H1 (cell line): ENCODE measurements around the gene LSM6. TPM values are rescaled to one million over a fixed set of nuclear protein-coding genes. Genes with fewer than 3 reads are reported as not detected.

Experiments used
- CTCF ChIA-PET: fragments of 300-600 bp; sonication (Branson Sonifier 250); formaldehyde crosslinking; loops from one replicate; lab custom pipeline; 2021; ENCODE audit not compliant: partially characterized antibody; lab: Charles Lee
- POLR2A ChIA-PET: fragments of 300-600 bp; sonication (Branson Sonifier 250); formaldehyde crosslinking; loops from one replicate; lab custom pipeline; 2021; ENCODE audit warnings: inconsistent platforms; ENCODE audit not compliant: partially characterized antibody; lab: Charles Lee
- DNase-seq, 2 experiments: peaks; one replicate each; pipeline versions ENCODE4 v3.0.0 to v3.0.0-alpha.2; 2010 to 2022; ENCODE audit warnings: low spot score in 2 of 2, low read depth in 1 of 2, mixed read lengths in 1 of 2
- FAIRE-seq: peaks from 2 replicates; lab custom pipeline; 2011; peaks lifted over from hg19 to GRCh38; lab: Jason Lieb, UNC
- H2AFZ ChIP-seq: 2 replicates; pipeline ENCODE4 v1.8.1; 2012; ENCODE audit warnings: low read length, inconsistent platforms
- H2AK5ac ChIP-seq: 2 replicates; pipeline ENCODE4 v1.6.1; 2013; ENCODE audit warnings: low read depth, low read length
- H2BK120ac ChIP-seq: replicated peaks from 2 replicates; pipeline ENCODE3; 2013; ENCODE audit warnings: low read depth, low read length, inconsistent platforms
- H2BK12ac ChIP-seq: 2 replicates; pipeline ENCODE4 v1.6.1; 2013; ENCODE audit warnings: low read depth, low read length
- H2BK15ac ChIP-seq: 2 replicates; pipeline ENCODE4 v1.6.1; 2013; ENCODE audit warnings: low read length
- H2BK20ac ChIP-seq: 2 replicates; pipeline ENCODE4 v1.6.1; 2013; ENCODE audit warnings: low read length
- H2BK5ac ChIP-seq: 2 replicates; pipeline ENCODE4 v1.6.1; 2013; ENCODE audit warnings: low read depth, low read length
- H3K14ac ChIP-seq: 2 replicates; pipeline ENCODE4 v1.6.1; 2013; ENCODE audit warnings: inconsistent platforms; ENCODE audit not compliant: insufficient read length
- H3K18ac ChIP-seq: 2 replicates; pipeline ENCODE4 v1.6.1; 2013; ENCODE audit warnings: low read length; ENCODE audit errors: extremely low read depth
- H3K23ac ChIP-seq: 2 replicates; pipeline ENCODE4 v1.6.1; 2013; ENCODE audit warnings: inconsistent platforms; ENCODE audit not compliant: insufficient read length
- H3K23me2 ChIP-seq: 2 replicates; pipeline ENCODE4 v1.6.1; 2013; ENCODE audit warnings: low read depth, low read length
- H3K27ac ChIP-seq: 2 replicates; pipeline ENCODE4 v1.6.1; 2011; ENCODE audit warnings: low read depth, low read length, inconsistent platforms
- H3K27me3 ChIP-seq, 4 experiments: replicated peaks in 1 of 4; 1 replicate in 1 of 4; 2 replicates in 3 of 4; pipeline versions ENCODE4 v1.6.1 to v1.8.1; 2011 to 2013; ENCODE audit warnings: low read length in 3 of 4, mild to moderate bottlenecking in 3 of 4, inconsistent platforms in 2 of 4, mixed read lengths in 2 of 4, moderate library complexity in 1 of 4; ENCODE audit not compliant: control insufficient read depth in 3 of 4, insufficient read depth in 3 of 4; ENCODE audit errors: extremely low read depth in 1 of 4
- H3K36me3 ChIP-seq, 4 experiments: 2 replicates each; pipeline versions ENCODE4 v1.6.1 to v1.8.1; 2011 to 2013; ENCODE audit warnings: mild to moderate bottlenecking in 4 of 4, low read length in 3 of 4, moderate library complexity in 2 of 4, control low read depth in 1 of 4, inconsistent platforms in 1 of 4; ENCODE audit not compliant: insufficient read depth in 4 of 4, control insufficient read depth in 2 of 4
- H3K4ac ChIP-seq: replicated peaks from 2 replicates; pipeline ENCODE3; 2013; ENCODE audit warnings: low read length, low read depth, mixed read lengths, inconsistent platforms; ENCODE audit not compliant: insufficient read length
- H3K4me1 ChIP-seq, 4 experiments: replicated peaks in 1 of 4; 1 replicate in 1 of 4; 2 replicates in 3 of 4; pipeline versions ENCODE4 v1.6.1 to v1.8.1; 2011 to 2013; ENCODE audit warnings: low read length in 3 of 4, inconsistent platforms in 2 of 4, mixed read lengths in 1 of 4; ENCODE audit not compliant: insufficient read depth in 4 of 4, control insufficient read depth in 3 of 4
- H3K4me2 ChIP-seq, 2 experiments: 2 replicates each; pipeline versions ENCODE4 v1.6.1 to v1.8.1; 2011 to 2013; ENCODE audit warnings: low read depth in 2 of 2, low read length in 2 of 2, control low read depth in 1 of 2, inconsistent platforms in 1 of 2, mild to moderate bottlenecking in 1 of 2; ENCODE audit not compliant: insufficient read depth in 1 of 2
- H3K4me3 ChIP-seq, 4 experiments: fragments of 200-600, 300-600 bp in 1 of 4; sonication (generic), shearing (Covaris generic), sonication (Bioruptor Twin) in 1 of 4; 2 replicates each; pipeline versions ENCODE4 v1.5.1 to v1.8.1; 2011 to 2016; ENCODE audit warnings: low read length in 4 of 4, low read depth in 3 of 4, control low read depth in 2 of 4, inconsistent platforms in 2 of 4, mild to moderate bottlenecking in 2 of 4, mixed read lengths in 1 of 4, moderate library complexity in 1 of 4; ENCODE audit not compliant: insufficient read depth in 2 of 4; ENCODE audit errors: extremely low read depth in 1 of 4
- H3K56ac ChIP-seq: replicated peaks from 2 replicates; pipeline ENCODE3; 2013; ENCODE audit warnings: low read depth, mild to moderate bottlenecking, mixed read lengths, low read length, inconsistent platforms; ENCODE audit not compliant: insufficient read length
- H3K79me1 ChIP-seq: 2 replicates; pipeline ENCODE4 v1.6.1; 2013; ENCODE audit warnings: low read depth, low read length, control low read depth
- H3K79me2 ChIP-seq, 2 experiments: 2 replicates each; pipeline versions ENCODE4 v1.6.1 to v1.8.1; 2012 to 2013; ENCODE audit warnings: low read length in 2 of 2, mild to moderate bottlenecking in 2 of 2, inconsistent platforms in 1 of 2; ENCODE audit not compliant: insufficient read depth in 2 of 2, control insufficient read depth in 1 of 2
- H3K9ac ChIP-seq, 4 experiments: replicated peaks in 1 of 4; 1 replicate in 1 of 4; 2 replicates in 3 of 4; pipeline versions ENCODE4 v1.6.1 to v1.8.1; 2011 to 2013; ENCODE audit warnings: low read depth in 3 of 4, low read length in 3 of 4, control low read depth in 2 of 4, mild to moderate bottlenecking in 2 of 4, moderate library complexity in 2 of 4, inconsistent platforms in 1 of 4; ENCODE audit errors: extremely low read depth in 1 of 4
- H3K9me3 ChIP-seq, 2 experiments: 2 replicates each; pipeline versions ENCODE4 v1.6.1 to v1.8.1; 2012 to 2013; ENCODE audit warnings: mild to moderate bottlenecking in 2 of 2, moderate library complexity in 2 of 2, control low read depth in 1 of 2, inconsistent platforms in 1 of 2, low read depth in 1 of 2, low read length in 1 of 2, mixed read lengths in 1 of 2; ENCODE audit not compliant: insufficient read depth in 2 of 2
- H4K20me1 ChIP-seq, 2 experiments: replicated peaks in 1 of 2; 2 replicates each; pipeline versions ENCODE3 to v1.8.1; 2011 to 2013; ENCODE audit warnings: inconsistent platforms in 2 of 2, low read length in 2 of 2, mild to moderate bottlenecking in 1 of 2; ENCODE audit not compliant: insufficient read depth in 2 of 2, control insufficient read depth in 1 of 2
- H4K5ac ChIP-seq: 2 replicates; pipeline ENCODE4 v1.6.1; 2013; ENCODE audit warnings: low read length, low read depth, mixed read lengths, inconsistent platforms; ENCODE audit not compliant: insufficient read length
- H4K8ac ChIP-seq: 2 replicates; pipeline ENCODE4 v1.8.0; 2013; ENCODE audit warnings: mild to moderate bottlenecking, moderate library complexity, low read length, inconsistent platforms; ENCODE audit not compliant: insufficient read depth; ENCODE audit errors: extremely low read depth
- H4K91ac ChIP-seq: replicated peaks from 2 replicates; pipeline ENCODE3; 2013; ENCODE audit warnings: low read length, mixed read lengths, inconsistent platforms; ENCODE audit not compliant: insufficient read length
- CBX8 ChIP-seq: fragments of 300-800, 300-1000 bp; sonication (generic); IDR thresholded peaks from 2 replicates; pipeline ENCODE4 v1.7.1; 2016; ENCODE audit warnings: low read depth, low read length, borderline replicate concordance
- RAD21 ChIP-seq, 2 experiments: IDR thresholded peaks in 1 of 2; conservative IDR thresholded peaks in 1 of 2; 2 replicates each; pipeline ENCODE4 v1.6.1; 2011; ENCODE audit warnings: low read depth in 2 of 2, low read length in 2 of 2, improper control_type of control experiment in 1 of 2, inconsistent platforms in 1 of 2, mild to moderate bottlenecking in 1 of 2, moderate library complexity in 1 of 2
- RNF2 ChIP-seq: fragments of 200-900, 300-1000 bp; sonication (generic); IDR thresholded peaks from 2 replicates; pipeline ENCODE4 v1.7.1; 2016; ENCODE audit warnings: borderline replicate concordance, low read depth, mild to moderate bottlenecking, antibody characterized with exemption, low read length; ENCODE audit not compliant: poor library complexity, severe bottlenecking; ENCODE audit errors: missing control alignments
- SIX5 ChIP-seq: IDR thresholded peaks from 2 replicates; pipeline ENCODE4 v1.6.1; 2011; ENCODE audit warnings: mild to moderate bottlenecking, low read depth, low read length
- SUZ12 ChIP-seq: fragments of 200-600 bp; sonication (generic); IDR thresholded peaks from 2 replicates; pipeline ENCODE4 v1.6.1; 2012; ENCODE audit warnings: mild to moderate bottlenecking, inconsistent platforms, low read length, moderate library complexity, mixed read lengths
- ZNF274 ChIP-seq: IDR thresholded peaks from 2 replicates; pipeline ENCODE4 v1.7.0; 2012; ENCODE audit warnings: low read length, borderline replicate concordance; ENCODE audit errors: extremely low read depth
- WGBS, 2 experiments: shearing (Covaris generic) in 1 of 2; methylation state at CpG; one replicate each; pipeline versions ENCODE4 v1.1.6 to v1.1.7; 2013 to 2015; ENCODE audit warnings: low lambda C conversion rate in 2 of 2, mixed read lengths in 2 of 2, inconsistent platforms in 1 of 2, low coverage in 1 of 2, missing lambda C conversion rate in 1 of 2; ENCODE audit not compliant: insufficient replicate concordance in 2 of 2, insufficient coverage in 1 of 2, insufficient read length in 1 of 2; ENCODE audit errors: extremely low coverage in 1 of 2, missing lambda C conversion rate in 1 of 2; 5-methylcytosine and 5-hydroxymethylcytosine counted together
- polyA plus RNA-seq, 7 experiments: library from polyadenylated mRNA; depleted of rRNA in 3 of 7; stranded (reverse) in 5 of 7; unstranded in 2 of 7; fragments of >200 nt in 5 of 7; fragments of 200-250 nt in 2 of 7; gene quantifications; 1 replicate in 5 of 7; 2 replicates in 1 of 7; 4 replicates in 1 of 7; pipeline versions ENCODE4 v1.2.1 to v1.2.3, GENCODE V29; 2011 to 2013; ENCODE audit warnings: missing spikeins in 2 of 7, mixed read lengths in 2 of 7
- total RNA-seq: library from RNA; stranded (reverse); fragmentation: NEBNext Ultra II Directional; extraction: Animal tissue kit (Norgen Biotek cat#: 25700); gene quantifications from 2 replicates; pipeline ENCODE4 v1.2.1, GENCODE V29; 2021

The LSM6 gene
- total and polyA plus RNA-seq, 2 of the 8 experiments (the other 6 are each of a cell fraction or from before 2014, with no cell fraction given) = 40.2 to 63.4 TPM

GRCh38 chr4:146148021-146148420 lies 27.5 kb upstream of the LSM6 start:
- no peak overlapping the region for H4K8ac ChIP-seq
- no peak overlapping the region for H2BK15ac ChIP-seq
- no peaks in the 10 kb centered on the region for H3K79me1 ChIP-seq
- no peak overlapping the region for H4K91ac ChIP-seq
- no peak overlapping the region for H3K4ac ChIP-seq
- DNase-seq = no peak
- H3K23me2 ChIP-seq = no peaks in the 10 kb centered on the region
- no peak overlapping the region for H2BK20ac ChIP-seq
- no peaks in the 10 kb centered on the region for H3K79me2 ChIP-seq
- H3K18ac ChIP-seq = no peak overlapping the region
- no peak overlapping the region for H2BK120ac ChIP-seq
- no peak overlapping the region for H3K23ac ChIP-seq
- no peak overlapping the region for H3K14ac ChIP-seq
- ChIA-PET CTCF (interaction anchor here (0.7 to 1.4 kb wide), 2 partner anchors 7 to 608 kb away, joined by 3 read pairs; no protein-coding TSS in a partner anchor), POLR2A (no interaction called here)
- no peak overlapping the region for H3K4me2 ChIP-seq
- no peak overlapping the region for H2AK5ac ChIP-seq
- no peaks in the 10 kb centered on the region for H4K20me1 ChIP-seq
- no peak overlapping the region for H2BK12ac ChIP-seq
- H3K4me3 ChIP-seq = no peak overlapping the region
- H3K9ac ChIP-seq = no peak overlapping the region
- no peaks in the 10 kb centered on the region for H3K36me3 ChIP-seq
- no peak overlapping the region for H3K56ac ChIP-seq
- no peak overlapping the region for H2AFZ ChIP-seq
- 91% methylated on average over 4 of the region's 4 CpGs; no CpG with 5 or more reads in 1 of the 2 experiments for WGBS, 2 experiments
- H3K9me3 ChIP-seq = no peaks in the 10 kb centered on the region
- H3K27ac ChIP-seq = no peak overlapping the region
- no peak overlapping the region for H2BK5ac ChIP-seq
- H3K27me3 ChIP-seq = peaks cover 0 to 1% (median 0%) of the 10 kb centered on the region in 4 experiments; a peak in 1 of 7 replicates
- no peak overlapping the region for H4K5ac ChIP-seq
- FAIRE-seq = no peak
- H3K4me1 ChIP-seq = no peaks in the 10 kb centered on the region
- TF ChIP-seq CBX8 (no peak), SUZ12 (no peak), RAD21 (IDR thresholded peaks at IDR 0.05 in 1 of 2, conservative IDR thresholded peaks at IDR 0.05 in 1 of 2; ENCODE audit: low read depth in 2 of 2, low read length in 2 of 2) (no peak), ZNF274 (no peak), RNF2 (no peak), SIX5 (no peak)
